Thyroid gland (tissue), 4 donors: ENCODE measurements around the gene DLGAP3.
"Not testable (repeated sequence)": the region's sequence is repeated elsewhere in the genome, so short reads cannot be mapped to it uniquely, and the experiment has no call there.

Source experiments
- CTCF ChIP-seq, 6 experiments: fragments of 200-600 bp in 3 of 6; fragments of 450-650 bp in 3 of 6; sonication (generic) in 3 of 6; IDR thresholded peaks; one replicate each; pipeline ENCODE4 v1.5.1; 2016 to 2019; ENCODE audit warnings: antibody characterized with exemption in 6 of 6, mild to moderate bottlenecking in 2 of 6, inconsistent platforms in 1 of 6, moderate library complexity in 1 of 6
- POLR2A ChIP-seq, 2 donors: fragments of 450-650 bp; IDR thresholded peaks; one replicate each; pipeline ENCODE4 v1.6.1; 2017; ENCODE audit warnings: antibody characterized with exemption in 2 of 2, mild to moderate bottlenecking in 2 of 2, moderate library complexity in 1 of 2

- not testable (repeated sequence) for TF ChIP-seq POLR2A, CTCF (IDR thresholded peaks at IDR 0.05)
Measured at GRCh38 chr1:34967672-34968071, 38.2 kb upstream of the DLGAP3 start.
